GM10266 (cell line): ENCODE data around the gene ST8SIA1.

Experiments
- DNase-seq: peaks from one replicate; pipeline ENCODE4 v3.0.0; 2012; ENCODE audit errors: extremely low spot score
- CTCF ChIP-seq: IDR thresholded peaks from 2 replicates; pipeline ENCODE4 v1.5.1; 2012; ENCODE audit warnings: mild to moderate bottlenecking, low read depth; ENCODE audit not compliant: control insufficient read depth, insufficient read depth; ENCODE audit errors: missing control alignments

The ST8SIA1 gene

DNA sequence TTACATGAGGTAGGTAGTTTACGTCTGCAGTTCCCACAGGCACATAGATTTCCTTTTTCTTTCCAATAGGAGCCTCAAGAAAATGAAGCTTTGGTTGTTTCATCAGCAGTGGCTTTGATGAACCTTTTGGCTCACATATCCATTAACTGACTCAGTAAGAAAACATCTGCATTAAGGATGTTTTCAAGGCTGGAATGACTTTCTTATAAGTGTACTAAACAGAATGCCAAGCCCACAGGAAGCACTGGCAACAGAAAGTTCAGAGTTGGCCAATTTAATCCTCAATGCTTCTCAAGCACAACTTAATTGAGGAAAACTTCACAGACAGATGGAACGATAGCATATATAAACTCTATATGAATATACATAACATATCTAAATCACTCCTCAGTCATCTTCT lies 63.5 kb downstream of the ST8SIA1 start:
- no peak for DNase-seq
- TF ChIP-seq CTCF: no peak

DNA sequence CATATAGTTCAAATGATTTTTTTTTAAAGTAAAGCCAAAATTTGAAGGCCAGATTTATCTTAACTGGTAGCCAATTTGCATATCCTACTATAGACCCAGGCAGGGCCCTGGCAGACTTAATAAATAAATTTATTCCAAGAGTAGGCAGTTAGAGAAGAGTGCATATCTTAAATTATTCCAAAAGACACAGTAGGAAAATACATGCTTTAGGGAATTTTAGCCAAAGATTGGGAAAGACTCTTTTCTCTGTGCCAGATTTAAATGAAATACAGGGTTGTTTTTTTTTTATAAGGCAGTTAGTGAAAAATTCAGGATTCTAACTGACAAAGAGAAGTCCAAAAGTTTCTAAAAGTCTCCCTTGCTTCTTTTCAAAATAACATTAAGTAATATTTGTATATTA lies 65.5 kb downstream of the ST8SIA1 start:
- no peak for TF ChIP-seq CTCF
- DNase-seq: no peak

DNA sequence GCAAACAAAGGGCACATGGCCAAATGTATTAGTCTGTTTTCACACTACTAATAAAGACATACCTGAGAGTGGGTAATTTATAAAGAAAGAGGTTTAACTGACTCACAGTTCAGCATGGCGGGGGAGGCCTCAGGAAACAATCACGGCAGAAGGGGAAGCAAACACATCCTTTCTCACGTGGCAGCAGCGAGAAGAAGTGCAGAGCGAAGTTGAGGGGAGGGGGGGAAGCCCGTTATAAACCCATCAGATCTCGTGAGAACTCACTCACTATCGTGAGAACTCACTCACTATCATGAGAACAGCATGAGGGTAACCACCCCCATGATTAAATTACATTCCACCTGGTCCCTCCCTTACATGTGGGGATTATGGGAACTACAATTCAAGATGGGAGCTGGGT lies 66.1 kb downstream of the ST8SIA1 start:
- DNase-seq: no peak
- no peak for TF ChIP-seq CTCF

GRCh38 chr12:22266101-22266500 lies 68.4 kb downstream of the ST8SIA1 start:
- no peak for DNase-seq
- no peak for TF ChIP-seq CTCF

GRCh38 chr12:22264380-22264779 lies 70.1 kb downstream of the ST8SIA1 start:
- no peak for TF ChIP-seq CTCF
- no peak for DNase-seq

GRCh38 chr12:22262309-22262708 lies 72.2 kb downstream of the ST8SIA1 start:
- DNase-seq: no peak
- TF ChIP-seq CTCF: no peak

DNA sequence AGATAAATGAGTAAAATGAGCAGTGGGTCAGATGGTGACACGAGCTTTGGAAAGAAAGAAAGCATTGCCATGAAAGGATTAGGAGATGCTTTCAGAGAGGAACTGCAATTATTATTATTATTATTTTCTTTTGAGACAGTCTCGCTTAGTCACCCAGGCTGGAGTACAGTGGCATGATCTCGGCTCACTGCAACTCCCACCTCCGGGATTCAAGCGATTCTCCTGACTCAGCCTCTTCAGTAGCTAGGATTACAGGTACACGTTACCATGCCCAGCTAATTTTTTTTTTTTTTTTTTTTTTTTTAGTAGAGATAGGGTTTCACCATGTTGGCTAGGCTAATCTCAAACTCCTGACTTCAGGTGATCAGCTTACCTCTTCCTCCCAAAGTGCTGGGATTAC lies 77.4 kb downstream of the ST8SIA1 start:
- no peak for TF ChIP-seq CTCF
- no peak for DNase-seq
